Esophagus squamous epithelium (tissue), 5 donors: ENCODE data around the gene PRKCD. TPM values are rescaled to one million over a fixed set of nuclear protein-coding genes. Genes with fewer than 3 reads are reported as not detected.
A peak's percentile ranks its signal among the peaks of the same experiment; 100 is the strongest.

Experiments
- DNase-seq: peaks from one replicate; lab custom pipeline; 2025; lab: John Stamatoyannopoulos, UW
- H3K27ac ChIP-seq, 4 donors: fragments of 200-600 bp; sonication (generic); one replicate each; pipeline ENCODE4 v1.5.1; 2016 to 2019; ENCODE audit warnings: mild to moderate bottlenecking in 1 of 4
- H3K27me3 ChIP-seq, 4 donors: fragments of 200-600 bp; sonication (generic); 1 replicate in 3 of 4; 2 replicates in 1 of 4; pipeline versions ENCODE4 v1.5.1 to v1.6.0; 2017 to 2021; ENCODE audit warnings: antibody characterized with exemption in 1 of 4
- H3K36me3 ChIP-seq, 3 donors: fragments of 200-600 bp; sonication (generic); one replicate each; pipeline ENCODE4 v1.5.1; 2016 to 2019
- H3K4me1 ChIP-seq, 3 donors: fragments of 200-600 bp; sonication (generic); one replicate each; pipeline ENCODE4 v1.5.1; 2017 to 2019
- H3K4me3 ChIP-seq, 4 donors: fragments of 200-600 bp; sonication (generic); 1 replicate in 3 of 4; 2 replicates in 1 of 4; pipeline ENCODE4 v1.5.1; 2016 to 2019; ENCODE audit warnings: mild to moderate bottlenecking in 2 of 4, moderate library complexity in 1 of 4
- H3K9me3 ChIP-seq, 3 donors: fragments of 200-600 bp; sonication (generic); one replicate each; pipeline ENCODE4 v1.5.1; 2016 to 2019
- CTCF ChIP-seq, 6 experiments: fragments of 450-650 bp in 4 of 6; fragments of 200-600 bp in 2 of 6; sonication (generic) in 2 of 6; IDR thresholded peaks; one replicate each; pipeline ENCODE4 v1.5.1; 2016 to 2019; ENCODE audit warnings: antibody characterized with exemption in 6 of 6, mild to moderate bottlenecking in 4 of 6, moderate library complexity in 4 of 6
- POLR2A ChIP-seq, 4 donors: fragments of 450-650 bp; IDR thresholded peaks; one replicate each; pipeline ENCODE4 v1.6.1; 2017; ENCODE audit warnings: antibody characterized with exemption in 4 of 4, mild to moderate bottlenecking in 4 of 4, moderate library complexity in 3 of 4
- WGBS, 2 donors: methylation state at CpG; one replicate each; pipeline ENCODE4 v1.1.5; 2018; 5-methylcytosine and 5-hydroxymethylcytosine counted together
- intact Hi-C: fragments of 100-400 bp; cut with DNase I; formaldehyde crosslinking; loops from one replicate; pipeline ENCODE4 v1.15.0; 2022
- total RNA-seq, 4 donors: library from RNA; depleted of rRNA; stranded (reverse); fragments of >200 nt; gene quantifications; one replicate each; pipeline ENCODE4 v1.1.0, GENCODE V29; 2016
- donor health status: DM: yes; HTN: yes; CAD: no.

The PRKCD gene
- total RNA-seq, 4 donors from 2014 or later: 8.8 to 21.5 (median 20.1) TPM

GRCh38 chr3:53158765-53159155, 2.2 kb upstream of the PRKCD start:
- Histone ChIP-seq H3K4me1 (peaks cover 36 to 90% (median 48%) of the 10 kb centered on the region in 3 donors), H3K27me3 (peaks cover 0 to 20% (median 0%) of the 10 kb centered on the region in 4 donors), H3K4me3 (no peak overlapping the region), H3K36me3 (no peaks in the 10 kb centered on the region), H3K27ac (no peak overlapping the region), H3K9me3 (no peaks in the 10 kb centered on the region)
- no peak for TF ChIP-seq CTCF (IDR thresholded peaks at IDR 0.05)
- no peak for TF ChIP-seq POLR2A (IDR thresholded peaks at IDR 0.05)
- WGBS, 2 donors: 88 to 94% methylated on average over 2 of the region's 2 CpGs
- intact Hi-C loops: no loop called here
- DNase-seq: no peak

GRCh38 chr3:53159156-53160060, 1.6 kb upstream of the PRKCD start:
- H3K27me3 ChIP-seq: peaks cover 0 to 20% (median 0%) of the 10 kb centered on the region in 4 donors
- no peak for DNase-seq
- WGBS, 2 donors: 66 to 75% methylated on average over 6 to 8 of the region's 9 CpGs
- H3K4me1 ChIP-seq: peaks cover 38 to 90% (median 50%) of the 10 kb centered on the region in 3 donors
- H3K36me3 ChIP-seq: no peaks in the 10 kb centered on the region
- no peaks in the 10 kb centered on the region for H3K9me3 ChIP-seq
- TF ChIP-seq CTCF (IDR thresholded peaks at IDR 0.05) (peak in 1 of 6 experiments; percentile 27), POLR2A (IDR thresholded peaks at IDR 0.05) (no peak)
- intact Hi-C loops: no loop called here
- H3K4me3 ChIP-seq: no peak overlapping the region
- H3K27ac ChIP-seq: no peak overlapping the region

GRCh38 chr3:53160061-53160659, 849 bp upstream of the PRKCD start:
- Histone ChIP-seq H3K27ac (peak overlapping the region; percentile 88 to 98 (median 93)), H3K27me3 (peaks cover 0 to 20% (median 0%) of the 10 kb centered on the region in 4 donors), H3K4me1 (peaks cover 38 to 90% (median 50%) of the 10 kb centered on the region in 3 donors), H3K36me3 (no peaks in the 10 kb centered on the region), H3K4me3 (peak overlapping the region; percentile 84 to 96 (median 92)), H3K9me3 (no peaks in the 10 kb centered on the region)
- DNase-seq: no peak
- WGBS, 2 donors: 27 to 35% methylated on average over 4 of the region's 4 CpGs
- intact Hi-C loops: no loop called here
- TF ChIP-seq POLR2A (IDR thresholded peaks at IDR 0.05) (no peak), CTCF (IDR thresholded peaks at IDR 0.05) (no peak)

GRCh38 chr3:53161450-53161819, 426 bp downstream of the PRKCD start:
- DNase-seq: no peak
- Histone ChIP-seq H3K4me3 (peak overlapping the region; percentile 84 to 96 (median 92)), H3K27me3 (peaks cover 0 to 14% (median 0%) of the 10 kb centered on the region in 4 donors), H3K9me3 (no peaks in the 10 kb centered on the region), H3K4me1 (peaks cover 39 to 90% (median 41%) of the 10 kb centered on the region in 3 donors), H3K36me3 (peaks cover 0 to 9% (median 6%) of the 10 kb centered on the region in 3 donors), H3K27ac (peak overlapping the region; percentile 88 to 98 (median 93))
- TF ChIP-seq POLR2A (IDR thresholded peaks at IDR 0.05) (no peak), CTCF (IDR thresholded peaks at IDR 0.05) (no peak)
- WGBS, 2 donors: 0% methylated on average over 4 to 12 of the region's 41 CpGs
- intact Hi-C loops: no loop called here
